ENCODE measurements around the gene ACTN1.

DNA sequence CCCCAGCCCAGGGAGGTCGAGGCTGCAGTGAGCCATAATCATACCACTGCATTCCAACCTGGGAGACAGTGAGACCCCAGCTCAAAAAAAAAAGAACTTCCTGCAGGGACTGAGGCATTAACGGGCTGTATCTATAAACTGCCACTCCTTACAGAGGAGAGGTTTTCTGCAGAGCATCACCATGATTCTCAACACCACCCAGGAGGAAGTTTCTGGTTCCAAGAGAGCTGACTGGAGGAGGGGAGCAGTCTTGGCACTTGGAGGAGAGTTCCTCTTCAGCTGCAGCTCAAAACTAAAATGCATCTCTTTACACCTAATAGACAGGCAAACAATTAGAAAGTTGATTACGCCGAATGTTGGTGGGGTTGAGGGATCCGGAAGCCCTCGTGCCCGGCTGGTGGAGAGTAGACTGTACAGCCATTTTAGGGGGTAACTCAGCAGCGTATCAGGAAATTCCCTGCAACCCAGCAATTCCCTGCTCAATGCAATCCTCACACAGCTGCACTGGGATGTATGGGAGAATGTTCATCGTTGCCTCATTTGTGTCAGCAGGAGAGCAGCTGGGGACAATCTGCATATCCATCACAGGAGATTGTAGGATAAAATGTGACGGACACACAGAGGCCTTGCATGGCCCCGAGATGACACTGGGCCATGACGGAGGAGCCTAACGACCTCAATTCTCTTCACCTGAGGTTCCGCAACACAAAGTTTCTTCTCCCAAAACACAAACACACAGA lies 36.6 kb downstream of the ACTN1 start:
- TF ChIP-seq, protein P1, sequence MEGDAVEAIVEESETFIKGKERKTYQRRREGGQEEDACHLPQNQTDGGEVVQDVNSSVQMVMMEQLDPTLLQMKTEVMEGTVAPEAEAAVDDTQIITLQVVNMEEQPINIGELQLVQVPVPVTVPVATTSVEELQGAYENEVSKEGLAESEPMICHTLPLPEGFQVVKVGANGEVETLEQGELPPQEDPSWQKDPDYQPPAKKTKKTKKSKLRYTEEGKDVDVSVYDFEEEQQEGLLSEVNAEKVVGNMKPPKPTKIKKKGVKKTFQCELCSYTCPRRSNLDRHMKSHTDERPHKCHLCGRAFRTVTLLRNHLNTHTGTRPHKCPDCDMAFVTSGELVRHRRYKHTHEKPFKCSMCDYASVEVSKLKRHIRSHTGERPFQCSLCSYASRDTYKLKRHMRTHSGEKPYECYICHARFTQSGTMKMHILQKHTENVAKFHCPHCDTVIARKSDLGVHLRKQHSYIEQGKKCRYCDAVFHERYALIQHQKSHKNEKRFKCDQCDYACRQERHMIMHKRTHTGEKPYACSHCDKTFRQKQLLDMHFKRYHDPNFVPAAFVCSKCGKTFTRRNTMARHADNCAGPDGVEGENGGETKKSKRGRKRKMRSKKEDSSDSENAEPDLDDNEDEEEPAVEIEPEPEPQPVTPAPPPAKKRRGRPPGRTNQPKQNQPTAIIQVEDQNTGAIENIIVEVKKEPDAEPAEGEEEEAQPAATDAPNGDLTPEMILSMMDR (IDR thresholded peaks at IDR 0.05) = no peak
- TF ChIP-seq TCF7L2 (IDR thresholded peaks at IDR 0.05; ENCODE audit: low read depth, low read length) (no peak), SIN3A (IDR thresholded peaks at IDR 0.05; ENCODE audit: borderline replicate concordance, insufficient read depth, low read depth, low read length) (no peak), POLR2AphosphoS5 (IDR thresholded peaks at IDR 0.05; ENCODE audit: low read depth, low read length) (no peak)
- TF ChIP-seq, protein P2, sequence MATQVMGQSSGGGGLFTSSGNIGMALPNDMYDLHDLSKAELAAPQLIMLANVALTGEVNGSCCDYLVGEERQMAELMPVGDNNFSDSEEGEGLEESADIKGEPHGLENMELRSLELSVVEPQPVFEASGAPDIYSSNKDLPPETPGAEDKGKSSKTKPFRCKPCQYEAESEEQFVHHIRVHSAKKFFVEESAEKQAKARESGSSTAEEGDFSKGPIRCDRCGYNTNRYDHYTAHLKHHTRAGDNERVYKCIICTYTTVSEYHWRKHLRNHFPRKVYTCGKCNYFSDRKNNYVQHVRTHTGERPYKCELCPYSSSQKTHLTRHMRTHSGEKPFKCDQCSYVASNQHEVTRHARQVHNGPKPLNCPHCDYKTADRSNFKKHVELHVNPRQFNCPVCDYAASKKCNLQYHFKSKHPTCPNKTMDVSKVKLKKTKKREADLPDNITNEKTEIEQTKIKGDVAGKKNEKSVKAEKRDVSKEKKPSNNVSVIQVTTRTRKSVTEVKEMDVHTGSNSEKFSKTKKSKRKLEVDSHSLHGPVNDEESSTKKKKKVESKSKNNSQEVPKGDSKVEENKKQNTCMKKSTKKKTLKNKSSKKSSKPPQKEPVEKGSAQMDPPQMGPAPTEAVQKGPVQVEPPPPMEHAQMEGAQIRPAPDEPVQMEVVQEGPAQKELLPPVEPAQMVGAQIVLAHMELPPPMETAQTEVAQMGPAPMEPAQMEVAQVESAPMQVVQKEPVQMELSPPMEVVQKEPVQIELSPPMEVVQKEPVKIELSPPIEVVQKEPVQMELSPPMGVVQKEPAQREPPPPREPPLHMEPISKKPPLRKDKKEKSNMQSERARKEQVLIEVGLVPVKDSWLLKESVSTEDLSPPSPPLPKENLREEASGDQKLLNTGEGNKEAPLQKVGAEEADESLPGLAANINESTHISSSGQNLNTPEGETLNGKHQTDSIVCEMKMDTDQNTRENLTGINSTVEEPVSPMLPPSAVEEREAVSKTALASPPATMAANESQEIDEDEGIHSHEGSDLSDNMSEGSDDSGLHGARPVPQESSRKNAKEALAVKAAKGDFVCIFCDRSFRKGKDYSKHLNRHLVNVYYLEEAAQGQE (IDR thresholded peaks at IDR 0.05; ENCODE audit: insufficient read depth in 1 of 2, low read depth in 2 of 2, low read length in 1 of 2) = no peak
